NCI-H748 treated with DMSO at 0.1 percent for 48 hours (cell line): ENCODE data around the gene FAM53B.
A peak's percentile ranks its signal among the peaks of the same experiment; 100 is the strongest.

ENCODE experiments used
- DNase-seq: peaks from one replicate; lab custom pipeline; 2025; lab: John Stamatoyannopoulos, UW

The FAM53B gene

DNA sequence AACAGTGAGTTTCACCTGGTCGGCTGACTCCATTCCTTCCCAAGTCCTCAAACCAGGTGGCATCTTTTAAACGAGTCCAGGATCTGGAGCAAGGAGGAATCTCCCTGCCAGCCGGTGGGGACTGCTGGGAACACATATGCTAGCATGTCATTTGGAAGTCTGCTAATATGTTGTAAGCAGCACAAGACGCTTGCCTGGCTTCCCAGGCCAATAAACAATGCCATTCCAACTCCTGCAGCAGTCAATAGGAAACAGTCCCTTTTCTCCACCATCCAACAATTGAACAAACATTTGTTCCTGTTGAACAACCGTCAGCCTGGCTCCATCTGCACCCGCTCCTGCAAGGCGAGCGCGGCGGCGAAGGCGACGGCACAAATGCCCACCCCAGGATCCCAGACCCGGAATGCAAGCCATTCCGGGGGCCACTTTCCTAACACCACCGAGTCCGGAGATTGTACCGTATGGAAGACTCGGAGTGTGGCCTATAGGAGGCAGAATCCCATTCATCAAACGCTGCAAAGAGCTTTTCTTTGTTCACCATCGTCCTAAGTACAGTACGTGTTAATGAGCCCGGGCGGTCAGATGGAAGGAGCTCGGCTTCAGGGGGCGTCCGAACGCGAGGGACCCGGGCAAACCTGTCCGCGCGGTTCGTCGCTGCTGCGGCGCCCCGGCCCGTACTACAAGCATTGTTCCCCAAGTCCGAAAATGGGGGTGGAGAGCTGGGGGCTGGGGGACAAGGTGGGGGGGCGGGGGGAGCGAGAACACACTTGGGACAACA is 1.6 kb downstream of the FAM53B start:
- DNase-seq: peak; percentile 11

- no peak for DNase-seq
Observed at GRCh38 chr10:124741922-124742412, 2.2 kb downstream of the FAM53B start.

- peak; percentile 38 for DNase-seq
Observed at GRCh38 chr10:124741281-124741921, 2.8 kb downstream of the FAM53B start.

GRCh38 chr10:124740369-124741280 is 3.6 kb downstream of the FAM53B start:
- no peak for DNase-seq

DNA sequence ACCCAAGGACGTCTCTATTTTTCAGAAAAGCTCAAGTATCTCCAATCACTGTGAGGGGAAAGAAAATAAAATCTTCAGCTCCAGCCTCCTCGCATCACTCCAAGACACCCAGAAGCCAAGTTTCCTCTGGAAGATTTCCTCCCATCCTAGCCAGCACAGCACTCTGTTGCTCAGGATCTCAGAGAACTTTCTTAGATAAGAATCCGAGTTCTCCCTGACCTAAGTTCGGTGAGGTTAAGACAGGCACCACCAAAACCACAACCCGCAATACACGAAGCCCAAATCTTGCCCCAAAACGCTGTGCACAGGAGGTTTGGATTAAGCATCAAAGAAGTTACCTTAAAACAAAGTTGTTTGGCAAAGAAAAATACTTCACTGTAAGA is 4.2 kb downstream of the FAM53B start:
- DNase-seq: no peak

DNA sequence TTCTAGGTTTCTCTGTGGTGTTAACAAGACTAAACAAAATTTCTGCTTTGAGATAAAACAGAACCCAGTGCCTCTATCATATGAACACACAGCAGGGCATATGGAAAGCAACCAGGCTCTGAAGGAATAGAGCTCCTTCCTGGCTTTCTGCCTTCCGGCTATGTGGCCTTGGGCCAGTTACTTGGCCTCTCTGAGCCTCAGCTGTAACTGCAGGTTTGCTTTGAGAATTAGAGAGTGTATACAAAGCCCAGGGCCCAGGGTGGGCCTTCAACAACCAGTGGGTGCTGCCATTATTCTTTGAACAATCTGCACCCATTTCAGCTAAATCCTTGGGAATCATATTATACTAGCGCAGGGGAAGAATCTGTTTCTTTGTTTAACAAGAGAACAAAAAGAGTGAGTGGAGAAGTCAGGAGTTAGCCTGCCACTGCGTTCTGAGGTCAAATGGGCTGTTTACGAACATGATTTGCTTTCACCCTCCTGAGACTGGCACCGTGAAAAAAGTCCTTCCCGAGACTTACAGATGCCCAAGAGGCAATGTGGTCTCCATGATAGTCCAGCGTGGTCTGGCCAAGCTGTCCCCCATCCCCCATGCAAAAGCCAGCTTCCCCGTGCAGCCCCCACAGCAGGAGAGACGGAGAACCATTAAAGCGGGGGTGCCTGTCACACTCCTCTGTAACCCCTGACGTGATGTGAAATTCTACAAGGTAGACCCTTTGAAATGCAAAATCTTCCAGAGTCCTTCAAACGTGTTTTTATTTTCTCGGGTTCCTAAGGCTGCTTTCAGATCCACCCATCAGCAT is 4.9 kb downstream of the FAM53B start:
- no peak for DNase-seq

- no peak for DNase-seq
Observed at GRCh38 chr10:124738441-124738840, 5.7 kb downstream of the FAM53B start.

DNA sequence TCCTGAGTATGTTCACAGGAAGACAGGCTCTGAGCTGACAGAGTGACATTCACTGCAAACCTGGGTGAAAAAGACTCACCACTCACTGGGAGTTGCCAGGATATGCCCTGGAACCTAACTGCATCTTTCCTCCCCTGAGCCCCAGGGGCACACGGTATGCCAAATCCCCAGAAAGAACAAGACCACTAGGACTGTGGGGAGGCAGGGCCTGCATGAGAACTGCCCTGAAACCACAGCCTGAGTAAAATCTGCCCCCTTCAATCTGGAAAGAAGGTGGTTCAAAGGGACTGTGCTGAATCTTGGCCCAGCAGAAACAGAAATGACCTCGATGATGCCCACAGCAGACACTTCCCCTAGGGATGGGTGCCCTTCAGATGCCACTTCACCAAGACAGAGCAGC is 6.5 kb downstream of the FAM53B start:
- no peak for DNase-seq

DNA sequence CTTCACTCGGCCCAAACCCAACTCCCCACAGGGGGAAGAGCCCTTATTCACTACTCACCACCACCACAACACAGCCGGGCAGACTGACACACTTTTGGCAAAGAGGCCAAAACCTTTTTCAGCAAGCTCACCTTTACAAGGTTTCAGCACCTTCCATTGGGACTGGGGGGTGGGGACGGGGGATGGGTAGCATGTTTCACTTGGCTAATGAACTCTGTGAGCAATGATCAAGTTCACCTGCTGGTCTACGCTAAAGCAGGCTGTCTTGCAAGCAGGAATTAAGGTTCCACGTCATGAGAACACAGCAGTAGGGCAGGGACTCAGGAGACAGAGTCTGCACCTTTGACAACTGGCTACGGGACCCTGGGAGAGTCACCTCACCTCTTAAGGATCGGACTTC is 7.0 kb downstream of the FAM53B start:
- DNase-seq: no peak

- DNase-seq: no peak
Observed at GRCh38 chr10:124736491-124737136, 7.6 kb downstream of the FAM53B start.

- DNase-seq: no peak
Observed at GRCh38 chr10:124735491-124736286, 8.5 kb downstream of the FAM53B start.

- DNase-seq: no peak
Observed at GRCh38 chr10:124734311-124735166, 9.6 kb downstream of the FAM53B start.

GRCh38 chr10:124733571-124734245 is 10.5 kb downstream of the FAM53B start:
- DNase-seq: no peak

GRCh38 chr10:124732931-124733570 is 11.1 kb downstream of the FAM53B start:
- no peak for DNase-seq

GRCh38 chr10:124731551-124731950 is 12.6 kb downstream of the FAM53B start:
- DNase-seq: no peak

DNA sequence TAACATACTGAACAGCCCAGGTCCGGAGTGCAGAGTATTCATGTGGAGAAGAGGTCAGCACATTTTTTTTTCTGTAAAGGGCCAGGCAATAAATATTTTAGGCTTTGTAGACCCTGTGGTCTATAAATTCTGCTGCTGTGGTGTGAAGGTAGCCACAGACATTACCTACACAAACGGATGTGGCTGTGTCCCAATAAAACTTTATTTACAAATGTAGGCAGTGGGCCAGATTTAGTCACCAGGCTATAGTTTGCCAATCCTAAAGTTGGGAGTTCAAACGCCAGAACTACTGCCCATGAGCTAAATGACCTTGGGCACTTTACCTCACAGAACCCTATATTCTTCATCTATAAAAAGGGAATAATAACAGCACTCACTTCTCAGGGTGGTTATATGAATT is 13.4 kb downstream of the FAM53B start:
- no peak for DNase-seq

GRCh38 chr10:124728830-124729661 is 15.1 kb downstream of the FAM53B start:
- DNase-seq: no peak
